A549 treated with AZD2906 at 1 μM for 4 hours (cell line): ENCODE results near the gene RPN2. TPM values are rescaled to one million over a fixed set of nuclear protein-coding genes. Genes with fewer than 3 reads are reported as not detected.

Source experiments
- total RNA-seq: library from RNA; stranded (reverse); fragments of 200-300 nt; extraction: Qiagen RNA extraction; gene quantifications from 5 replicates; pipeline ENCODE4 v1.2.3, GENCODE V29; 2022

Gene RPN2
- 247 to 288 TPM (median 258 TPM) in 5 replicates for total RNA-seq

GRCh38 chr20:37178839-37179682, at the start of gene RPN2, which contains the start of gene MROH8:
Gene RPN2 (plus strand): TSS chr20:37179330. CDS start chr20:37179357, 27 bp downstream.
Gene MROH8 (minus strand): TSS chr20:37179548.

GRCh38 chr20:37261714-37262113, 82.6 kb downstream of the RPN2 start, which contains the start of gene GHRH:
Gene GHRH (minus strand): TSS chr20:37261814. CDS start chr20:37256889, 4,925 bp downstream.

Other genes starting within 250 kb of the RPN2 start
- gene SAMHD1, start 227.6 kb upstream of the RPN2 start, total RNA-seq: 8.3 to 11.5 TPM (median 9.3 TPM) in 5 replicates
- gene RBL1, start 83.3 kb upstream of the RPN2 start, total RNA-seq: 8.5 to 11.8 TPM (median 9.5 TPM) in 5 replicates
- 0.90 to 1.4 TPM (median 1.1 TPM) in 5 replicates for gene MROH8, start 218 bp downstream of the RPN2 start, total RNA-seq
- not detected in 5 replicates for gene GHRH, start 82.5 kb downstream of the RPN2 start, total RNA-seq
- gene MANBAL, start 110.3 kb downstream of the RPN2 start, total RNA-seq: 79.9 to 90.2 TPM (median 87.0 TPM) in 5 replicates
- 101 to 119 TPM (median 114 TPM) in 5 replicates for gene SRC, start 166.8 kb downstream of the RPN2 start, total RNA-seq